Activated CD8-positive, alpha-beta memory T cell treated with anti-CD3 and anti-CD28 coated beads, Interleukin-2, amount 50 U/mL, for 1 hour (primary cell): ENCODE measurements around the gene IP6K2.

Experiments
- DNase-seq: peaks from one replicate; pipeline ENCODE4 v3.0.0-alpha.2; 2020; ENCODE audit errors: extremely low read depth

Gene IP6K2

DNA sequence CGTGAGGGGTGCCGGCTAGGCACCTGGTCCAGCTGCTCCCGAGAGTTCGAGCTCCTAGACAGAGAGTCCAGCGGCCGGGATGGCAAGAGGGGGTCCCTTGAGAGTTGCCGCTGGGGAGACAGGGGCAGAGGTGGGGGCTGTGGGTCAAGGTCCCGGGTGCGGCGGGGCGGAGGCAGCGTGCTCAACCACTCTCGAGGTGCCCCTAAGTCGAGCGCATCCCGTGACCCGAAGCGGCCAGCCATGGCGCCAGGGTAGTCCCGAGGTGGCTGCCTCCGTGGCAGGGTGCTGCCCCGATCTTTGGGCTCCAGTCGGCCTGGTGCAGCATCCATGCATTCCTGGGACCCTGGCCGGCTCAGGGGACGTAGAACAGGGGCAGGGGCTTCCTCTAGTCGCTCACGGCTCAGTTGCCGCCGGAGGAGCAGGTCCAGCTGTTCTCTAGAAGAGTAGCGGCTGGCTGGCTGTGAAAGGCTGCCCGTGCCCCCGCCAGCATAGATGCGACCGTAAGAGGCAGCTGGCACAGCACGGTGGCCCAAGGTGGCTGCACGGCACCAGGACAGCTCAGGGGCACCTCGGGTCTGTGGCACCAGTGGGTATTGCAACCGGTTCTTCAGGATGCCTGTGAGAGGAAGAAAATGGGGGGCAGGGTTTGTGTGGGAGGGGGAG, 76.9 kb downstream of the IP6K2 start:
- no peak for DNase-seq
